SH-SY5Y (cell line): Measurements from ENCODE around the gene SLC2A13.

Experiments used
- GATA2 ChIP-seq: IDR thresholded peaks from 2 replicates; pipeline ENCODE4 v1.6.1; 2011; ENCODE audit warnings: mild to moderate bottlenecking, low read depth, low read length
- GATA3 ChIP-seq: IDR thresholded peaks from 2 replicates; pipeline ENCODE4 v1.6.1; 2011; ENCODE audit warnings: low read depth, mild to moderate bottlenecking, low read length, moderate library complexity

DNA sequence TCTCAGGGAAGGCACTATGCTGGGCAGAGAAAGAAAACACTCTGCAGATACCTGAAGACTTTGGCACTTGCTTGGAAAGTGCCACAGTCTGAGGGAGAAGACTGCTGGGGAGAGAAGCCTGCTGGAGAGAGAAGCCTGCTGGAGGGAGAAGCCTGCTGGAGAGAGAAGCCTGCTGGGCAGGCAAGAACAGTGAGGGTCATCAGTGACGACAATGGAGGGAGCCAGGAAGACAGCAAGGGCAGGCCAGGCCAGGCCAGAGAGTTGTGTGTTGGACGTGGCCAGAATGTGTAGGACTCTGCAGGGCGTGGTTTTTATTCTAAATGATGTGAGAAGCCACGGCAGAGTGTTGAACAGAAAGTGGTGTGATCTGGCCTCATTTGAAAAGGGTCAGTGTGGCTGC, 301.0 kb downstream of the SLC2A13 start:
- TF ChIP-seq GATA2 (no peak), GATA3 (no peak)
